GM10847 (cell line): Measurements from ENCODE around the gene FANCC.

ENCODE experiments used
- POLR2A ChIP-seq: IDR thresholded peaks from 2 replicates; pipeline ENCODE4 v1.6.1; 2011; ENCODE audit not compliant: insufficient read length; ENCODE audit errors: extremely low read depth

FANCC gene

GRCh38 chr9:95067057-95067456 lies 250.5 kb downstream of the FANCC start:
- TF ChIP-seq POLR2A, result no peak

GRCh38 chr9:95065224-95065623 lies 252.3 kb downstream of the FANCC start:
- no peak for TF ChIP-seq POLR2A

- no peak for TF ChIP-seq POLR2A
These were observed 254.2 kb downstream of the FANCC start for GRCh38 chr9:95063300-95063699.

- no peak for TF ChIP-seq POLR2A
These were observed 254.9 kb downstream of the FANCC start for GRCh38 chr9:95062596-95063065.

- TF ChIP-seq POLR2A, result no peak
These were observed 255.5 kb downstream of the FANCC start for GRCh38 chr9:95061916-95062595.

GRCh38 chr9:95060916-95061315 lies 256.6 kb downstream of the FANCC start:
- TF ChIP-seq POLR2A, result no peak

- no peak for TF ChIP-seq POLR2A
These were observed 257.3 kb downstream of the FANCC start for GRCh38 chr9:95060234-95060633.

GRCh38 chr9:95058795-95059386 lies 258.6 kb downstream of the FANCC start:
- TF ChIP-seq POLR2A, result no peak

GRCh38 chr9:95058121-95058785 lies 259.3 kb downstream of the FANCC start:
- no peak for TF ChIP-seq POLR2A

GRCh38 chr9:95057101-95057500 lies 260.4 kb downstream of the FANCC start:
- no peak for TF ChIP-seq POLR2A

- no peak for TF ChIP-seq POLR2A
These were observed 261.5 kb downstream of the FANCC start for GRCh38 chr9:95055851-95056551.

GRCh38 chr9:95055334-95055850 lies 262.1 kb downstream of the FANCC start:
- no peak for TF ChIP-seq POLR2A

GRCh38 chr9:95053611-95054570 lies 263.6 kb downstream of the FANCC start:
- TF ChIP-seq POLR2A, result no peak

GRCh38 chr9:95049761-95050160 lies 267.7 kb downstream of the FANCC start:
- TF ChIP-seq POLR2A, result no peak
